ENCODE data around the gene ZC3H13.

The ZC3H13 gene

DNA sequence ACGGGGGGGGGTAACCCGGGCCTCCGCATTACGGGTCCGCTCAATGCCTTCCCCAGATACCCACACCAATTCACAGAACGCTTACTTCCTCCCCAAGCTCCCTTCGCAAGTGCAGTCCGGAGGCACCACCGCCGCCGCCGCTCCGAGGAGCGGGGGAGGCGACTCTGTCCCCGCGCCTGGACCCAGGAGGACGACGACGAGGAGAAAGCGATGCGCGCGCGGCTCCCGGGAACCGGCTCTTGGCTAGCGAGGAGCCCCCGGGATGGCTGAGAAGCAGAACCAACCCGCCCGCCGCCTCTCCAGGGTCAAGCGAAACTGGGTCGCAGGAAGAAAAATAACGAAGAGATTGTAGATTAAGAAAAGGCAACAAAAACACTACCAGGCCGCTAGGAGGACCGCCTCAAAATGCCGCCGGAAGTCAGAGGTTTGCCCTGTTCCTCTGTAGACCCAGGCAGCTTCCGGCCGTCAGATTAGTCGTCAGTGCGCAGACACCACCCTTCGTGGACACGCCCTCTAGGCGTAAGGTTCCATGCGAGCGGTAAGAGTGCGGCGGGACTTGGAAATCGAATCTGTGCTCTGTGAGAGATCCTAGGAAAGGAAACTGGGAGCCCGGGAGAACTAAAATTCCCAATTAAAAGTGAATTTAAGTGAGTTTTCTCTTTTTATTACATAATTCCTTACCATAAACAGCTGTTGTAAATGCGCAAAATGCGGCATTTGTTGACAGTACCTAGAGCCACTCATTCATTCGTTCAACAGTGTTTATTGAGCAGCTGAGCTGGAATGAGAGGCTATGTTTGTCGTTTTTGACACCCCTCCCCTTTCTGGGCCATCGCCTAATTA, at the start of gene ZC3H13:
Gene ZC3H13, minus strand, starts transcription at position 428 of the 843 bp plus-strand sequence. CDS start 7,239 bp downstream, outside the sequence.
- peak; percentile 90 for DNase-seq (ENCODE audit: low read depth)

GRCh38 chr13:46102255-46102605, 49.7 kb upstream of the ZC3H13 start:
- DNase-seq (ENCODE audit: low read depth), result no peak

- no peak for DNase-seq (ENCODE audit: low read depth)
Observed at GRCh38 chr13:46101484-46102254, 49.1 kb upstream of the ZC3H13 start.

DNA sequence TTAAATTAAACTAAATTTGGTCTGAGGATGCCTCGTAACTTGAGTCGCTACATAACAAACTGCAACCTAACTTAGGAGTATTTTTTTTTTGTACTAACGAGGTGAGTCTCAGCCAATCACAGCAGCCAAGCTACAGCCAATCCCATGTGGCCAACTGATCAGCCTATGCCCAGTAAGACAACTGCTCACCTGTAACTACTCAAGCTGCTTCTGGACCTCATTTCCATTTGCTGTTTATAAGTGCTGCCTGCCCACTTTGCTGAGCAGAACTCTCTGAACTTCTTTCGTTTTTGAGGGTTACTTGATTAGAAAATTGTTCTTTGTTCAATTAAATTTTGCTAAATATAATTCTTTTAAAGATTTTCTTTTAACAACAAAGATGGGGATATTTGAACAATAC, 48.5 kb upstream of the ZC3H13 start:
- DNase-seq (ENCODE audit: low read depth), result no peak

DNA sequence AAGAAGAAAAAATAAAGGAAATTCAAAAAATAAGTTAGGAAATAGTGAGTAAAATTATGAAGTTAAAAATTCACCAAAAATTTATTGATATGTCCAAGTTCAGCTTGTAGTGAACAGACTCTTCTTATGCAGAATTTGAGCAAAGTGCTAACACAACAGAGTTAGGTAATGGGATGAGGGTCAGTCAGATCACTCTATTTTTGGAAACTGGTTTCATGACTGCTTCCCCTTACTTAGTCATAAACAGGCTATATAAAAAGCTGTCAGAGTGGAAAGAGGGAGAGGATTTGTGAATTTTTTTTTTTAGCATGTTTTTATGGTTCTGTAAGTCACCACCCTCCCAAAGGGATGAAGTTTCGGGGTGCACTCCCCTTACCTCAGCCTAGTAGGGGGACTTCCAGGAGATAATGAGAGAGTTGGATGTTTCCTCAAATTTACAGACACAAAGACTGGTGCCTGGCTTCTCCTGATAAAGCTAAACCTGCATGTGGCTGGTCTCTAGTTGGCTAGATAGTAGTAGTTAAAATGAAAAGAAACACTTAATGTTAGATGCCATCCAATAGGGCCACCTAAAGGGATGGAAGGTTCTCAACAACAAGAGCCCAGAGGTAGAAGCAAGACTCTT, 47.8 kb upstream of the ZC3H13 start:
- no peak for DNase-seq (ENCODE audit: low read depth)

GRCh38 chr13:46097663-46098062, 45.1 kb upstream of the ZC3H13 start:
- no peak for DNase-seq (ENCODE audit: low read depth)

DNA sequence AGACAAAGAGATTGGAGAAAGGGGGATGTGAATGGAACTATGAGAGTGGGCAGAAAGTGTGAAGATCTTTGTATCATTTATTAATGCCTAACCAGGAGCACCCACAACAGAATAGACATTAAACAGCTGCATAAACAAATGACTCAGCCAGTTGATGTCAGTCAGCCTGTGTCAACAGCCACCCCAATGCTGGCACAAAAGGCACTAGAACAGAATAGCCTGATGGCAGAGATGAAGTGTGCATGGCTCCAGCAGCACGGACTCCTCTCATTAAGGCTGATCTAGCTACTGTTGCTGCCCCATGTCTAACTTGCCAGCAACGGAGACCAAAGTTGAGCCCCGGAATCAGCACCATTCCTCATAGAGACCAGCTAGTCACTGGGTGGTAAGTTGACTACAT, 44.5 kb upstream of the ZC3H13 start:
- DNase-seq (ENCODE audit: low read depth), result no peak

GRCh38 chr13:46094478-46094877, 41.9 kb upstream of the ZC3H13 start:
- DNase-seq (ENCODE audit: low read depth), result no peak

GRCh38 chr13:46088821-46089562, 36.4 kb upstream of the ZC3H13 start:
- DNase-seq (ENCODE audit: low read depth), result no peak

DNA sequence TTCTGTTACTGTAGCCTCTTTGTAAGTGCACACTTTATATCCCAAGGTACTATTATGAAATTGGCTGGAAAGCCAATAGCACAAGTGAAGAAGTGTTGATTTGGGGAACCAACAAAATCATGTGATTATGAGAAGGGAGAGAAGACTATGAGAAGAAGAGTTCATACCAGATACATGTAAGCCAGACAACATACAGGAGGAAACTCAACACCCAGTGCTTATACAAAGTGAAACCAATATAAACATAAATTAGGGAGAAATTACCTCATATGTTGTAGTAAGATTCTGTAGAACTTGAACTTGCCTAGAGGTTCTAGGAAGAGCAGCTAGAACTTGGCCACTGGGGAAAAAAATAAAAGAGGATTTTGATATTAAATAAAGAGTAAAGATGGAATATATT, 34.9 kb upstream of the ZC3H13 start:
- no peak for DNase-seq (ENCODE audit: low read depth)

DNA sequence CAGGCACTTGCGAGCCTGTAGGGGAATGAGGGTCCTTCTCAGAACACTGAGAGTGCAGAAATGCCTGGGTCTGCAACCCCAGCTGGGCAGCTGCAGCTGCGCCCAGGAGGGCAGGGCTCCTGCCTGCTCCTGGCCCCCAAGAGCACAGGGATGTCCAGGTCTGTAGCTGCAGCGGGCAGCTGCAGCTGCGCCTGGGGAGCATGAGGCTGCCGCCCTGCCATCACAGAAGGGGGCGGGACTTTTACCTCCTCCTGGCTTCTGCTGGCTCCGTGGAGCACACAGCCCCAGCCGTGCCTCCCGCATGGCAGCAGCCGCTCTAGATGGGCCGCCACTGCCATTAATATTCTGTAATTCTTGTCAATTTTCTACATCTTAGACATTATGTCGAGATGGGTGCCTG, 34.4 kb upstream of the ZC3H13 start:
- no peak for DNase-seq (ENCODE audit: low read depth)

DNA sequence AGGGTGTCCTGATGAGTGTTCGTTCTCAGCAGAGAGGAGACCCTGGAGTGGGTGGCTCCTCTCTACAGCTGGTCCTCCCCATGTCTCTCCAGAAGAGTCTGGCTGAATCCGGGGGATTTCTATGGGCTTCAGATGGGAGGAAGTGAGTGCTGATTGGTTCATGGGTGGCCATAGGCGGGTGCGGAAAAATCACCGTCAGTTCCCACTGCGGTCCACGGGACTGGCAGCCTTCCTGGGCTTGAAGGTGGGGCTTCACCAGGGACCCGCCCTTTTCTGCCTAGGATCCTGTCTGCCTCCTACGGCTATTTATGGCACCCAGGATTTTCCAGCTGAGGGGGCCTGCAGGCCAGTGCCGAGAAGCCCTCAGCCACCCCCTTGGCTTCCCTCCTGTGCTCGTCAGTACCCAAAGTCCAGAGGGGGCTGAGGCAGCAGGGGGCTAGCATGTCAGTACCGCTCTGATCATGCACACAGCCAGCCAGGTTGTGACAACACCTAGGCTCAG, 33.9 kb upstream of the ZC3H13 start:
- DNase-seq (ENCODE audit: low read depth), result no peak

- no peak for DNase-seq (ENCODE audit: low read depth)
Observed at GRCh38 chr13:46085737-46086136, 33.2 kb upstream of the ZC3H13 start.

DNA sequence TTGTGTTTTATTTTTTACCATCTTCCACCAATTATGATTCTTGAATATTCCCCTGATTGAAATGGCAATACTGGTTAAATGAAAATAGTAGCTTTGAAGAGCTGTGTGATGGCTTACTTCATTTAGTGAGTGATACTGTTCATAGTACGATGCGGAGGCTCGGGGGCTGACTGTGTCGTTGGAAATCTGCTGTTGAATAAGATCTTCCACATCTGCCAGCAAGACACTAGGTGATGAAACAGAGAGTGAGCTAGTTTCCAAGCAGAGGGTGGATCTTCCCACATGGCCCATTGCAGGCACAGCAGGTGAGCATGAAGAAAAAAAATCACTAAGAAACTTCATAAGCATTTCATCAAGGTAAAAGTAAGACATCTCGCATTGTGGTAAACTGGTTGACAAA, 29.8 kb upstream of the ZC3H13 start:
- DNase-seq (ENCODE audit: low read depth), result no peak

DNA sequence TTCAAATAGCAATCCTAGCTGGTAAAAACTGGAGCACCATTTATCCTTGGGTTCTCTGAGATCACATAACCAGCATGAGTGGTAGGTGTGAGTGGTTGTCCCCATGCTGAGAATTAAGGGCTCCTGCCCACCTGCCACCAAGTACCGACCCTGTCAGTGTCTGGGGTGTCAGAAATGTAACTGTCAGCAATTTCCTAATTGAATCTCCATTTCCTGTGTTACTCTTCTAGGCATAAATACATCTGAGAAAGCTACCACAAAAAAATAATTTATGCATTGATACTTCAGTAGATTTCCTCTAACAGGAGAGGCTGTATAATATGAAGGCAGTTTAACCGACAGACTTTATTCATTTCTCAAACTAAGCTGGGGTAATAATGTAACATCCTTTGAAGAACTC, 27.2 kb upstream of the ZC3H13 start:
- no peak for DNase-seq (ENCODE audit: low read depth)

GRCh38 chr13:46077265-46077664, 24.7 kb upstream of the ZC3H13 start:
- no peak for DNase-seq (ENCODE audit: low read depth)

GRCh38 chr13:46076827-46077226, 24.3 kb upstream of the ZC3H13 start:
- no peak for DNase-seq (ENCODE audit: low read depth)

GRCh38 chr13:46075811-46076210, 23.3 kb upstream of the ZC3H13 start:
- DNase-seq (ENCODE audit: low read depth), result no peak

DNA sequence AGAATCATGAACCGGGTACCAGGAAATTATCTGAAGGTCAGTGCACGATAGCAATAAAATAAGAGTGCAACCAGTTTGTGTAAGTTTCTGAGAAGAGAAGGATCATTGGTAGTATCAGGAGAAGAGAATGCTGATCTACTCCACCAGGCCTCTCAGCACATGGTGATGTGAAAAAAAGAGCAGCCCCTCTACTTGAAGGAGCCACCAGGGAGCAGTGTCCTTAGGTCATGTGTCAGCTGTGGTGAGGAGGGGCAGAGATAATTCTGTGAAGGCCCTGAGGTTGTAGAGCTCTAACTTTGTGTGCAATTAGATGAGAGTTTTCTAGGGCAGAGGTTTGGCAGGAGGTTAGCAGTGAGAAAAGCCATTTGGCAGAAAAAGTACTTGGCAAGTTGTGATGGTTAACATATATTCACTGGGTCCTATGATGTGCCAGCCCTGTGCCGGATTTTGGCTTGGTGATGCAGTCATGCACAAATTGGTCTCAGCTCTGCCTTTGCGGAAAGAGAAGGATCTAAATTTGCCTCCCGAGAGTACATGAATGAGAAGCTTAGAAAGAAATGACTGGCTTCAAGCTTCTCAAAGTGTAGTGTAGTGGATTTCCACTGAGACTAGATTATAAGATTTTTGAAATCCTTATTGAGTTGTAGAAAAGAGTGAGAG, 19.2 kb upstream of the ZC3H13 start:
- no peak for DNase-seq (ENCODE audit: low read depth)

- no peak for DNase-seq (ENCODE audit: low read depth)
Observed at GRCh38 chr13:46063292-46063691, 10.7 kb upstream of the ZC3H13 start.

- no peak for DNase-seq (ENCODE audit: low read depth)
Observed at GRCh38 chr13:46062185-46062584, 9.6 kb upstream of the ZC3H13 start.

- DNase-seq (ENCODE audit: low read depth), result no peak
Observed at GRCh38 chr13:46059405-46059804, 6.9 kb upstream of the ZC3H13 start.

Data from stimulated activated CD8-positive, alpha-beta memory T cell treated with anti-CD3 and anti-CD28 coated beads, Interleukin-12 subunit alpha, Interleukin-12 subunit beta, amount 100 ng/mL, for 1 hour (primary cell).